NOMO-1 treated with dmso at 0.1 percent for 144 hours (cell line): ENCODE data around the gene DDX55.
"Not testable (repeated sequence)": the region's sequence is repeated elsewhere in the genome, so short reads cannot be mapped to it uniquely, and the experiment has no call there.

ENCODE experiments used
- DNase-seq: peaks from one replicate; lab custom pipeline; 2025; ENCODE audit not compliant: unreplicated experiment; lab: John Stamatoyannopoulos, UW

Gene DDX55

GRCh38 chr12:123601602-123602489 lies at the start of gene DDX55:
TSS of gene DDX55 (plus strand) at chr12:123602099. CDS start at chr12:123602149, 50 bp downstream.
- peak; percentile 83 for DNase-seq

DNA sequence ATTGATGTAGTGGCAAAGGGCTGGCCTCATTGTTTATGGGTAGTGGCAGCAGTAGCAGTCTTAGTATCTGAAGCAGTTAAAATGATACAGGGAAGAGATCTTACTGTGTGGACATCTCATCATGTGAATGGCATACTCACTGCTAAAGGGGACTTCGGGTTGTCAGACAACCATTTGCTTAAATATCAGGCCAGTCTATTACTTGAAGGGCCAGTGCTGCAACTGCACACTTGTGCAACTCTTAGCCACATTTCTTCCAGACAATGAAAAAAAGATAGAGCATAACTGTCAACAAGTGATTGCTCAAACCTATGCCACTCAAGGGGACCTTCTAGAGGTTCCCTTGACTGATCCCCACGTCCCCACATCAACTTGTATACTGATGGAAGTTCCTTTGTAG lies 47.8 kb upstream of the DDX55 start:
- DNase-seq: peak; percentile 21

DNA sequence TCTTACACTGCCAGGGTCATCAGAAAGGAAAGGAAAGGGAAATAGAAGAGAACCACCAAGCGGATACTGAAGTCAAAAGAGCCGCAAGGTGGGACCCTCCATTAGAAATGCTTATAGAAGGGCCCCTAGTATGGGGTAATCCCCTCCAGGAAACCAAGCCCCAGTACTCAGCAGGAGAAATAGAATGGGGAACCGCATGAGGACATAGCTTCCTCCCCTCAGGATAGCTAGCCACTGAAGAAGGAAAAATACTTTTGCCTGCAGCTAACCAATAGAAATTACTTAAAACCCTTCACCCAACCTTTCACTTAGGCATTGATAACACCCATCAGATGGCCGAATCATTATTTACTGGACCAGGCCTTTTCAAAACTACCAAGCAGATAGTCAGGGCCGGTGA lies 47.1 kb upstream of the DDX55 start:
- not testable (repeated sequence) for DNase-seq

GRCh38 chr12:123558487-123558886 lies 43.4 kb upstream of the DDX55 start:
- DNase-seq: not testable (repeated sequence)

GRCh38 chr12:123559468-123559867 lies 42.4 kb upstream of the DDX55 start:
- DNase-seq: no peak

DNA sequence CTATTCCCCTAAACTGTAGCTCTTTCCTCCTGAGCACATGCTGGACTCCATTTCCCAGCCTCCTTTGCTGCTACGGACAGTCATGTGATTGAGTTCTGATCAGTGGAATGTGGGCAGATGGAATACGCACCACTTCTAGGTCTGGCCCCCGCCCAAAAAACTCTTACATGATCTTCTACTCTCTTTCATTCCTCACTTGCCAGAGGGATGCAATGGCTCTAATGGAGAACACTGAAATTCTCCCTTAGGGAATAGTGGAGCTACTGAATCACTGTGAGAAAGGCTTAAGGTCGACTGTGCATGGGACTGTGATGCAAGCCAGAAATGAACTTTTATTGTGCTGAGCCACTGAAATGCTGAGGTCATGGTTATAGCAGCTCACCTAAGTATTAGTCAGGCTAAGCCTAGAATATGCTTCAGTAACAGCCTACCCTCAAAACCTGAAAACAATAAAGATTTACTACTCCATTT lies 30.5 kb upstream of the DDX55 start:
- DNase-seq: no peak

GRCh38 chr12:123572391-123572790 lies 29.5 kb upstream of the DDX55 start:
- no peak for DNase-seq

DNA sequence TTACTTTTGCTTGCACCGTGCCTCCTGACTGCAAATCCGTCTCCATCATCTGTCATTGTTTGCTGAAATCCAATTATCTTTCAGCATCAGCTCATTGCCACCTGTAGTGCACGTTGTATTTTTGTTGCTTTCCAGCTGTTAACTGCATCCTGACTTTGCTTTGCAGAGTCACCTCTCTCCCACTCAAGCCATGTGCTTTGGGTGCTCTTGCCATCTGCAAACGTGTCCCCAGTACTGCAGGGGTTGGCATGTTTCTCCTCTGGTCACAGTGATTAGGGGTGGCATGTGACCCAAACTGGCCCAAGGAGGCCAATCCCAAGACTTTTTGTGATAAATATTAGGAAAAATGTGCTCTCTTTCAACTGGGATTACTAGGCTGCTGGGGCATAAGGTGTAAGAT lies 28.0 kb upstream of the DDX55 start:
- no peak for DNase-seq

DNA sequence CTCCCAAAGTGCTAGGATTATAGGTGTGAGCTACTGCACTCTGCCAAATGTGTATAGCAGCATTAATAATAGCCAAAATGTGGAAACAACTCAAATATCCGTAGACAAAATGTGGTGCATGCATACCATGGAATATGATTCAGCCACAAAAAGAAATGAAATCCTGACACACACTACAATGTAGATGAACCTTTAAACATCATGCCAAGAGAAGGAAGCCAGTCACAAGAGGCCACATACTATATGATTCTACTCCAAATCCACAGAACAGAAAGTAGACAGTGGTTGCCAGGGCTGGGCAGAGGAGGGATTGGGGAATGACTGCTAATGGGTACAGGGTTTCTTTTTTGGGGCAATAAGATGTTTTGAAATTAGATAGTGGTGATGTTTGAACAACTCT lies 25.3 kb upstream of the DDX55 start:
- DNase-seq: no peak

DNA sequence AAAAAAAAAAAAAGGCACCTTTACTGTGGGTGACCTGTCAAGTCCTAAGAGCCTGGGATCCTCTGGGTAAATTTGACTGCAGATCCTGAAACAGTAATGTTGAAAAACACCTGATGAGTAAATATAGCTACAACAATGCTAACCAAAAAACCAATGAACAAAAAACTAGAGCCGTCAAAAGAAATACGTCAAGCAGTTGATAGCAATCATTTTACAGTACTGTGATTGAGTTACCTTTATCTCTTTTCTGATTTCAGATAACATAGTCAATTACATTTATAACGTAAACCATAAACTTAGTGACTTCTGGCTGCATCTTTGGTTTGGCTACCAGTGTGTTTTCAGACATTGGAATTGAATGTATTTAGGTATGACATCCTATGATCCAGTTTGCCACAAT lies 23.7 kb upstream of the DDX55 start:
- no peak for DNase-seq

- not testable (repeated sequence) for DNase-seq
Observed at GRCh38 chr12:123578829-123579228, 23.1 kb upstream of the DDX55 start.

- DNase-seq: no peak
Observed at GRCh38 chr12:123580772-123581171, 21.1 kb upstream of the DDX55 start.

DNA sequence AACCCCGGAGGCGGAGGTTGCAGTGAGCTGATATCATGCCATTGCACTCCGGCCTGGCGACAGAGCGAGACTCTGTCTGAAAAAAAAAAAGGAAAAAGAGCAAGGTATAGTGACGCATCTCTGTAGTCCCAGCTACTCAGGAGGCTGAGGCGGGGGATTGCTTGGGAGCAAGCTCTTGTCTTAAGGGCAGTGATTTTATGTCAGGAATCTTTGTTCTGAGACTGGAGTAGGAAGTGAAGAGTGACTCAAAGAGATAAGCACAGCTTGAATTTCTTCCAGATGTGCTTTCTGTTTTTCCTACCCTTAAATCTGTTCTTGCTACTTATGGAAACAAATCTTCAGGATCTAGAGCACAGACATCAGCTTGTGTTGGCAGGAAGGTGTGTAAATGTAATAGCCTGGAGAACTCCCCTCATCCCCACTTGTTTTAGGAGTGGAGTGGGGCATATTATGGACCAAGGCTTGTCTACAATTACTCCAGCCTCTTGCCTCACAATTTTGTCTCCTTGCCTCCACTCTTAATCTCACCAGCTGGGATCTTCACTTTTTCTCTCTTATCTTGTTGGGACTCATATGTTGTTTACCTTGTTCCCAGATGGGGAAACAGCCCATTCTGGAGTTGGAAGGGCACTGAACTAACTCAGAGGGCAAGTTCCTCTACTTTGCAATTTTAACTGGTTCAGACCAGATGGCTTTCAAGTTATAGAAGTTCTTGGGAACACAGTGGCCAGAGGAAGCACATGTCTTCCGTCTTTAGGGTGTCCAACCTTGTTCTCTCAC lies 10.0 kb upstream of the DDX55 start:
- DNase-seq: no peak

- no peak for DNase-seq
Observed at GRCh38 chr12:123595729-123596128, 6.2 kb upstream of the DDX55 start.

GRCh38 chr12:123597100-123597499 lies 4.8 kb upstream of the DDX55 start:
- DNase-seq: no peak

- no peak for DNase-seq
Observed at GRCh38 chr12:123598522-123598921, 3.4 kb upstream of the DDX55 start.

DNA sequence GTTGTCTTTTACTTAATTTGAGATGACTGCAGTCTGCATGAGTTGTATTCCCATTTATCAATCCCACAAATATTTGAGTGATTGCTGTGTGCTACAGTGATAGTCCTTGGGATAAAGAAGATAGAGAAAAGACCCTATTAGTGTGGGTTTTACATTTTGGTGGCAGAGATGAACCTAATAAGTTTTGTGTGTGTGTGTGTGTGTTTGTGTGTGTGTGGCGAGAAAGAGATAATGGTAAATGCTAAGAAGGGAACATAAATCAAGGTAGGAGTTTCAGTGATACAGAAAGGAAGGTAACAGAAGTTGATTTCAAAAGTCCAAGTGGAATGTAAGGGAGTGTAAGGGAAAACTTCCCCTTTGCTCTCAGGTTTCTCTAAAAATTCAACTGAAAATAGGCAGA lies 2.6 kb upstream of the DDX55 start:
- no peak for DNase-seq

- DNase-seq: no peak
Observed at GRCh38 chr12:123599721-123600120, 2.2 kb upstream of the DDX55 start.

GRCh38 chr12:123602651-123603195 lies 824 bp downstream of the DDX55 start:
- DNase-seq: peak; percentile 47

DNA sequence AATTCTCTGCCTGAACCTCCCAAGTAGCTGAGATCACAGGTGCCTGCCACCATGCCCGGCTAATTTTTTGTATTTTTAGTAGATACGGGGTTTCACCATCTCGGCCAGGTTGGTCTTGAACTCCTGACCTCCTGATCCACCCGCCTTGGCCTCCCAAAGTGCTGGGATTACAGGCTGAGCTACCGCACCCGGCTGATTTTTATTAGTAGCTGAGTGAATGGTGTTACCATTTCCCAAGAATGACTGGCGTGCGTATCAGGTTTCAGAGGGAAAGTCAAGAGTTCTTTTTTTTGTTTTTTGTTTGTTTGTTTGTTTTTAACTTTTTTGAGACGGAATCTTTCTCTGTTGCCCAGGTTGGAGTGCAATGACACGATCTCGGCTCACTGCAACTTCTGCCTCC lies 1.6 kb downstream of the DDX55 start:
- not testable (repeated sequence) for DNase-seq

- no peak for DNase-seq
Observed at GRCh38 chr12:123607756-123608155, 5.9 kb downstream of the DDX55 start.

DNA sequence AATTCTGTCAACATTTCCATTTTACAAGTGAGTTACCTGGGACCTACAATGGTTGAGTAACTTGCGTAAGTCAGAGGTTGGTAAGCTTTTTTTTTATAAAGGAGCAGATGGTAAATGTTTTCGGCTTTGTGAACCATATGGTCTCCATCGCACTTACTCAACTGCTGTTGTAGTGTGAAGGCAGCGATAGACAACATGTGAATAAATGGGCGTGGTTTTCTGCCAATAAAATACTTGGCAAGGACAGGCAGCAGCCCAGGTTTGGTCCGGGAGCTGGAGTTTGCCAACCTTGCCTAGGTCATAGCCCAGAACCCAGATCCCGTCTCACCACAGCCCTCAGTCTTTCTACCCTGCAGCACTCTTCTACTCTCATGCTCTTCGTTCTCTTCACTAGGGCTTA lies 6.3 kb downstream of the DDX55 start:
- no peak for DNase-seq
